Activated CD8-positive, alpha-beta T cell treated with anti-CD3 and anti-CD28 coated beads for 36 hours (primary cell): Measurements from ENCODE around the gene SMAD9. TPM values are rescaled to one million over a fixed set of nuclear protein-coding genes. Genes with fewer than 3 reads are reported as not detected.

ENCODE experiments used
- ATAC-seq: fragments of 200-7000 bp; cut with Tn5 transposase; one replicate; pipeline ENCODE4 v1.10.0; 2021; ENCODE audit warnings: mild to moderate bottlenecking, moderate library complexity
- CTCF ChIA-PET: fragments of 350-600 bp; sonication (Branson Sonifier 250); formaldehyde crosslinking; loops from one replicate; lab custom pipeline; 2021; ENCODE audit warnings: antibody characterized with exemption; lab: Charles Lee
- POLR2A ChIA-PET: fragments of 350-600 bp; sonication (Branson Sonifier 250); formaldehyde crosslinking; loops from one replicate; lab custom pipeline; 2021; ENCODE audit warnings: antibody characterized with exemption; lab: Charles Lee
- DNase-seq: peaks from one replicate; pipeline ENCODE4 v3.0.0-alpha.2; 2020
- H3K27ac Mint-ChIP-seq: one replicate; pipeline ENCODE4 v1.8.0; 2021; ENCODE audit warnings: mild to moderate bottlenecking, mixed read lengths
- H3K27me3 Mint-ChIP-seq: one replicate; pipeline ENCODE4 v1.8.0; 2021; ENCODE audit warnings: mixed read lengths
- H3K36me3 Mint-ChIP-seq: one replicate; pipeline ENCODE4 v1.8.0; 2021; ENCODE audit warnings: low read depth, mixed read lengths
- H3K4me1 Mint-ChIP-seq: one replicate; pipeline ENCODE4 v1.8.0; 2021; ENCODE audit warnings: low read depth, mixed read lengths
- H3K4me3 Mint-ChIP-seq: one replicate; pipeline ENCODE4 v1.8.0; 2021; ENCODE audit warnings: mild to moderate bottlenecking, moderate library complexity, mixed read lengths
- H3K9me3 Mint-ChIP-seq: one replicate; pipeline ENCODE4 v1.8.0; 2021; ENCODE audit warnings: mixed read lengths
- intact Hi-C: fragments of 100-400 bp; cut with micrococcal nuclease; formaldehyde crosslinking; loops from one replicate; pipeline ENCODE4 v1.10.0; 2022
- total RNA-seq, 2 experiments: library from RNA; stranded (reverse); gene quantifications; one replicate each; pipeline ENCODE4 v1.2.3, GENCODE V29; 2021
- TF ChIP-seq, protein P1 (sequence below): fragments of 200-600 bp; IDR thresholded peaks from one replicate; pipeline ENCODE4 v1.8.0; 2022; ENCODE audit warnings: antibody characterized with exemption, mild to moderate bottlenecking

The SMAD9 gene
- total RNA-seq, 2 experiments from 2014 or later, result 0.11 TPM

DNA sequence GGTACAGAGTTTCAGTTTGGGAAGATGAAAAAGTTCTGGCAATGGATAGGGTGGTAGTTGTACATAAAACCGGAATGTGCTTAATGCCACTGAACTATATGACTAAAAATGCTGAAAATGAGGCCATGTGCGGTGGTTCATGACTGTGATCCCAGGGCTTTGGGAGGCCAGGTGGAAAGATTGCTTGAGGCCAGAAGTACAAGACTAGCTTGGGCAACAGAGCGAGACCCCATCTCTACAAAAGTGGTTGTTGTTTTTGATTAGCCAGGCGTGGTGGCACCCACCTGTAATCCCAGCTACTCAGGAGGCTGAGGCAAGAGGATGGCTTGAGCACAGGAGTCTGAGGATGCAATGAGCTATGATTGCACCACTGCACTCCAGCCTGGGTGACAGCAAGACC is 12.8 kb downstream of the SMAD9 start:
- DNase-seq (no peak), ATAC-seq (no peak)
- no peaks in the 10 kb centered on the region for H3K36me3 Mint-ChIP-seq
- ChIA-PET CTCF (no interaction called here), POLR2A (no interaction called here)
- TF ChIP-seq, protein P1, sequence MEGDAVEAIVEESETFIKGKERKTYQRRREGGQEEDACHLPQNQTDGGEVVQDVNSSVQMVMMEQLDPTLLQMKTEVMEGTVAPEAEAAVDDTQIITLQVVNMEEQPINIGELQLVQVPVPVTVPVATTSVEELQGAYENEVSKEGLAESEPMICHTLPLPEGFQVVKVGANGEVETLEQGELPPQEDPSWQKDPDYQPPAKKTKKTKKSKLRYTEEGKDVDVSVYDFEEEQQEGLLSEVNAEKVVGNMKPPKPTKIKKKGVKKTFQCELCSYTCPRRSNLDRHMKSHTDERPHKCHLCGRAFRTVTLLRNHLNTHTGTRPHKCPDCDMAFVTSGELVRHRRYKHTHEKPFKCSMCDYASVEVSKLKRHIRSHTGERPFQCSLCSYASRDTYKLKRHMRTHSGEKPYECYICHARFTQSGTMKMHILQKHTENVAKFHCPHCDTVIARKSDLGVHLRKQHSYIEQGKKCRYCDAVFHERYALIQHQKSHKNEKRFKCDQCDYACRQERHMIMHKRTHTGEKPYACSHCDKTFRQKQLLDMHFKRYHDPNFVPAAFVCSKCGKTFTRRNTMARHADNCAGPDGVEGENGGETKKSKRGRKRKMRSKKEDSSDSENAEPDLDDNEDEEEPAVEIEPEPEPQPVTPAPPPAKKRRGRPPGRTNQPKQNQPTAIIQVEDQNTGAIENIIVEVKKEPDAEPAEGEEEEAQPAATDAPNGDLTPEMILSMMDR, result no peak
- H3K4me1 Mint-ChIP-seq, result no peaks in the 10 kb centered on the region
- no peak overlapping the region for H3K27ac Mint-ChIP-seq
- peaks cover 17% of the 10 kb centered on the region for H3K27me3 Mint-ChIP-seq
- no peak overlapping the region for H3K4me3 Mint-ChIP-seq
- H3K9me3 Mint-ChIP-seq, result no peaks in the 10 kb centered on the region
- intact Hi-C loops, result no loop called here

DNA sequence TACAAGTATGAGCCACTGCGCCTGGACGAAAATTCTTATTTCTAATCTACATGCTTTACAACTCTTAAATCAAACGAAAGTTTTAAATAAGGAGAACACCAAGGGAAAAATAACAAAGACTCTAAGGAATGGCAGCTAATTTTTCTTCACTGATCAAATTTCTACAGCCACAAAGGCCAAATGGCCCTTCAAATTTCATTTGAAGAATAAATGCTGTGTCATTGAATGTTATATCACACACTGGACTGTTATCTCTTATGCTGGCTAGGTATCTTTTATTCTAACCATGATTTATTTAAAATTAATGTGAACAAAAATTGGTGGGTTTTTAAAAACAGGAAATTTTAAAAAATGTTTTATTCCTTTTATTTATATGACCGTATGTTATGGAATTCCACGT is 14.1 kb downstream of the SMAD9 start:
- Mint-ChIP-seq H3K27me3 (peaks cover 17% of the 10 kb centered on the region), H3K27ac (no peak overlapping the region), H3K9me3 (no peaks in the 10 kb centered on the region), H3K36me3 (no peaks in the 10 kb centered on the region), H3K4me1 (no peaks in the 10 kb centered on the region), H3K4me3 (no peak overlapping the region)
- POLR2A ChIA-PET, result no interaction called here
- ATAC-seq (no peak), DNase-seq (no peak)
- intact Hi-C loops, result no loop called here
- CTCF ChIA-PET, result no interaction called here
- TF ChIP-seq, protein P1, result no peak

DNA sequence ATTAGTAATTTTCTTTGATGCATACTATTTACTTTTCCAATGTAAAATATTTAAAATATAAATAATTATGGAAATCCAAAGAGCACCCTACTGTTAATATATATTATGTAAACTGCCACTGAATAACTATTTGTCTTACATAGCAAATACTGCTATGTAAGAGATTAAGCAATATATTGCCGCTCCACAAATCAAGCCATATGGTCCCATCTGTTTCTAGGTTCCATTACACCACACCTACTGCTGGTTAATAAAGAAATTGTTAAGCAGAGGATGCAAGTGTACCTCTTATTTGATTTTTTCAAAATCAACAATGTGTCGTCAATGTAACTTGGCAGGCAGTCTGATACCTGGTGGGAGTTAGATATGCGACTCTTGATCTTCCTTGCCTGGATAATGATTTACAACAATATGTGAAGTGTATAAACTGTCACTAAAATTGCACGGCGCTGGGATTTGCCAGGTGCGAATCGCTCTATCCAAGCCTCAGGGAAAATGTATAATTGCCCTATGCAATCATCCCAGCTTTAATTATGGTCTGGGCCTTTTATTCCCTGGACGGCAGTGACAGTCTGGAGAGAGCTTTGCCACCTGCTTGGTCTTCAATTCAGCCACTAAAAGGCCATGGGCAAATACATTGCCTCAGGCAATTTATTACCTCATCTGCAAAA is 16.0 kb downstream of the SMAD9 start:
- Mint-ChIP-seq H3K36me3 (no peaks in the 10 kb centered on the region), H3K27me3 (peaks cover 15% of the 10 kb centered on the region), H3K4me1 (no peaks in the 10 kb centered on the region), H3K27ac (no peak overlapping the region), H3K9me3 (no peaks in the 10 kb centered on the region), H3K4me3 (no peak overlapping the region)
- TF ChIP-seq, protein P1, result no peak
- DNase-seq (no peak), ATAC-seq (no peak)
- intact Hi-C loops, result no loop called here
- CTCF ChIA-PET, result no interaction called here
- POLR2A ChIA-PET, result no interaction called here

DNA sequence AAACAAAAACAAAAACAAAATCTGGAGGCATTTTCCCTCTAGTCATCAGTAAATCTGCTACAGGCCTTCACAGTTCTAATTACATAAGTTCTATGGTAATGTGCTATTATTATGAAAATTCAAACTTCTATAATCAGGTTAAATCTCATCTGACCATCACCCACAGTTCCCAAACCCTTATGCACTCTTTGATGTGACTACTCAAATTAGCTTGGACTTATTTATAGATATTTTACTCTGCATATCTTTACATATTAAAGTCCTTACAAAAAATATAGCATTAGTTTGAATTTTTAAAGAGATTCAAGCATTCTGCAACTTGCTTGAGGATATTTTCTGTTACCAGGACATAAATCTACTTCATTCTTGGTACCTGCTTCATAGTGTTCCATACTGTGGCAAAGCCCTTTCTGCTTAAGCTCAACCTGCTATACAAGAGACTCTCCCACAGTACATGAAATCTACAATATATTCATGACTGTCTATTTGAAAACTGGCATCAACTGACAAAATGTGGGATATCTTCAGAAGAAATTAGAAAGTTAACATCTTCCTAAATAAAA is 22.9 kb downstream of the SMAD9 start:
- POLR2A ChIA-PET, result no interaction called here
- CTCF ChIA-PET, result no interaction called here
- Mint-ChIP-seq H3K27me3 (peaks cover 10% of the 10 kb centered on the region), H3K4me1 (no peaks in the 10 kb centered on the region), H3K4me3 (no peak overlapping the region), H3K9me3 (no peaks in the 10 kb centered on the region), H3K27ac (no peak overlapping the region), H3K36me3 (no peaks in the 10 kb centered on the region)
- intact Hi-C loops, result no loop called here
- no peak for DNase-seq
- ATAC-seq, result no peak
- TF ChIP-seq, protein P1, result no peak

DNA sequence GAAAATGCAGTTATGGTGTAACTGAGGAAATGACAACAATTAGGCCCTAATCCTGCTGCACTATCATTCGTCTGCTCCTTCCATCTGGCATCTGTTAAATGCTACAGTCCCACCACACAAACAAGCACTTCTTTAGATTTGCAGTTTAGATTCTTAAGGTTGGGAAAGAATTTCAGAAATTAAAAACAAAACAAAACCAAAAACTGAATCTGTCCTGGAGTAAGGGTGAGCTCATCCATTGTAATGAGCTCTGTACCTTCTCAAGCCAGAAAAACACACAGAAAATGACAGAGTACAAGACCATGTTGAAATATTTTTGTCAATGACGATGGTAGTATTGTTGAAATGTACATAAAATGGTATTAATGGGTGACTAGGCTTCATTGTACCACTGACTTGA is 28.3 kb downstream of the SMAD9 start:
- peaks cover 11% of the 10 kb centered on the region for H3K27me3 Mint-ChIP-seq
- no peak for DNase-seq
- intact Hi-C loops, result no loop called here
- H3K27ac Mint-ChIP-seq, result no peak overlapping the region
- CTCF ChIA-PET, result interaction anchor here (0.7 kb wide), 1 partner anchor 1059 kb away, joined by 3 read pairs; no protein-coding TSS in a partner anchor
- no peaks in the 10 kb centered on the region for H3K4me1 Mint-ChIP-seq
- H3K9me3 Mint-ChIP-seq, result no peaks in the 10 kb centered on the region
- no peaks in the 10 kb centered on the region for H3K36me3 Mint-ChIP-seq
- POLR2A ChIA-PET, result no interaction called here
- no peak overlapping the region for H3K4me3 Mint-ChIP-seq
- TF ChIP-seq, protein P1, result no peak
- no peak for ATAC-seq
